ENCODE results near the gene PSMB3.

PSMB3 gene

DNA sequence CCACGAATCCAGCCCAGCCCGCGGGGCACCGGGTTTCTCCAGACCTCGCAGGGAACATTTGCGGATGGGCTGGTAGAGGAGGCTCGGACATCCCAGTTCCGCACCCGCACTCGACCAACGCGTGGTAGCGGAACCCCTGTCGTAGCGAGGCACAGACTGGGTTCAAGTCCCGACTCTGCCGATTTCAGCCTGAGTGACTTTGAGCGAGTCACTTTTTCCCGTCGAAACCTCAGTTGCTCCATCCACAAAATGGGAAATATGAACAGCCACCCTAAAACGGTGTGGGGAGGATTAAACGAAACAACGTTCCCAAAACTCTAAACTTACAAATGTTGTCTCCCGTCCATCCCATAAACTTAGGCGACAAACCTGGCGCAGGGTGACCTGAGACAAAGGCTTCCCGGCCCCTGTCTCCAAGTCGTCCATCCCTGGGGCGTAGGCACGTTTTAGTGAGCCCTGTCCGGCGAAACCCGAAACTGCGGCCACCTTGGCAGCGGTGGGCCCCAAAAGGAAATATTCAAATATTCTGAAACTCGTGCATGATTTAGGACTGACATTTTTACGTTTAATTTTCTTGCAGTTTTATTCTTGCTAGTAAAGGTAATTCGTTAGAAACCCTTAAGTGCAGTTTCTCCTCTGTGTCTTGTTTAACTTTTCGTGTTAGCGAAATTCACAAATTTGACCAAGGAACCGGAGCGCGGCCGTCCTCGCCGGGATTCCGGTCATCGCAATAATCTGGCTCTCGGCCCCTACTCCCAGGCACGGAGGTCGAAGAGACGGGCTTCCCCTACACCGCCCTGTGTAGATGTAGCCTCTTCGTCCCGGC, 49.4 kb upstream of the PSMB3 start (continued):
- no peak for TF ChIP-seq SALL2 (tag by site-specific recombination; IDR thresholded peaks at IDR 0.05; ENCODE audit: borderline replicate concordance)
- no peak for TF ChIP-seq ZNF660 (tag by site-specific recombination; IDR thresholded peaks at IDR 0.05)
- TF ChIP-seq, protein P1, sequence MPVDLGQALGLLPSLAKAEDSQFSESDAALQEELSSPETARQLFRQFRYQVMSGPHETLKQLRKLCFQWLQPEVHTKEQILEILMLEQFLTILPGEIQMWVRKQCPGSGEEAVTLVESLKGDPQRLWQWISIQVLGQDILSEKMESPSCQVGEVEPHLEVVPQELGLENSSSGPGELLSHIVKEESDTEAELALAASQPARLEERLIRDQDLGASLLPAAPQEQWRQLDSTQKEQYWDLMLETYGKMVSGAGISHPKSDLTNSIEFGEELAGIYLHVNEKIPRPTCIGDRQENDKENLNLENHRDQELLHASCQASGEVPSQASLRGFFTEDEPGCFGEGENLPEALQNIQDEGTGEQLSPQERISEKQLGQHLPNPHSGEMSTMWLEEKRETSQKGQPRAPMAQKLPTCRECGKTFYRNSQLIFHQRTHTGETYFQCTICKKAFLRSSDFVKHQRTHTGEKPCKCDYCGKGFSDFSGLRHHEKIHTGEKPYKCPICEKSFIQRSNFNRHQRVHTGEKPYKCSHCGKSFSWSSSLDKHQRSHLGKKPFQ (tag by site-specific recombination; IDR thresholded peaks at IDR 0.05) = no peak
- TF ChIP-seq, protein P2, sequence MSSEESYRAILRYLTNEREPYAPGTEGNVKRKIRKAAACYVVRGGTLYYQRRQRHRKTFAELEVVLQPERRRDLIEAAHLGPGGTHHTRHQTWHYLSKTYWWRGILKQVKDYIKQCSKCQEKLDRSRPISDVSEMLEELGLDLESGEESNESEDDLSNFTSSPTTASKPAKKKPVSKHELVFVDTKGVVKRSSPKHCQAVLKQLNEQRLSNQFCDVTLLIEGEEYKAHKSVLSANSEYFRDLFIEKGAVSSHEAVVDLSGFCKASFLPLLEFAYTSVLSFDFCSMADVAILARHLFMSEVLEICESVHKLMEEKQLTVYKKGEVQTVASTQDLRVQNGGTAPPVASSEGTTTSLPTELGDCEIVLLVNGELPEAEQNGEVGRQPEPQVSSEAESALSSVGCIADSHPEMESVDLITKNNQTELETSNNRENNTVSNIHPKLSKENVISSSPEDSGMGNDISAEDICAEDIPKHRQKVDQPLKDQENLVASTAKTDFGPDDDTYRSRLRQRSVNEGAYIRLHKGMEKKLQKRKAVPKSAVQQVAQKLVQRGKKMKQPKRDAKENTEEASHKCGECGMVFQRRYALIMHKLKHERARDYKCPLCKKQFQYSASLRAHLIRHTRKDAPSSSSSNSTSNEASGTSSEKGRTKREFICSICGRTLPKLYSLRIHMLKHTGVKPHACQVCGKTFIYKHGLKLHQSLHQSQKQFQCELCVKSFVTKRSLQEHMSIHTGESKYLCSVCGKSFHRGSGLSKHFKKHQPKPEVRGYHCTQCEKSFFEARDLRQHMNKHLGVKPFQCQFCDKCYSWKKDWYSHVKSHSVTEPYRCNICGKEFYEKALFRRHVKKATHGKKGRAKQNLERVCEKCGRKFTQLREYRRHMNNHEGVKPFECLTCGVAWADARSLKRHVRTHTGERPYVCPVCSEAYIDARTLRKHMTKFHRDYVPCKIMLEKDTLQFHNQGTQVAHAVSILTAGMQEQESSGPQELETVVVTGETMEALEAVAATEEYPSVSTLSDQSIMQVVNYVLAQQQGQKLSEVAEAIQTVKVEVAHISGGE (tag by site-specific recombination; conservative IDR thresholded peaks at IDR 0.05; ENCODE audit: low read depth) = no peak
- TF ChIP-seq, protein P3, sequence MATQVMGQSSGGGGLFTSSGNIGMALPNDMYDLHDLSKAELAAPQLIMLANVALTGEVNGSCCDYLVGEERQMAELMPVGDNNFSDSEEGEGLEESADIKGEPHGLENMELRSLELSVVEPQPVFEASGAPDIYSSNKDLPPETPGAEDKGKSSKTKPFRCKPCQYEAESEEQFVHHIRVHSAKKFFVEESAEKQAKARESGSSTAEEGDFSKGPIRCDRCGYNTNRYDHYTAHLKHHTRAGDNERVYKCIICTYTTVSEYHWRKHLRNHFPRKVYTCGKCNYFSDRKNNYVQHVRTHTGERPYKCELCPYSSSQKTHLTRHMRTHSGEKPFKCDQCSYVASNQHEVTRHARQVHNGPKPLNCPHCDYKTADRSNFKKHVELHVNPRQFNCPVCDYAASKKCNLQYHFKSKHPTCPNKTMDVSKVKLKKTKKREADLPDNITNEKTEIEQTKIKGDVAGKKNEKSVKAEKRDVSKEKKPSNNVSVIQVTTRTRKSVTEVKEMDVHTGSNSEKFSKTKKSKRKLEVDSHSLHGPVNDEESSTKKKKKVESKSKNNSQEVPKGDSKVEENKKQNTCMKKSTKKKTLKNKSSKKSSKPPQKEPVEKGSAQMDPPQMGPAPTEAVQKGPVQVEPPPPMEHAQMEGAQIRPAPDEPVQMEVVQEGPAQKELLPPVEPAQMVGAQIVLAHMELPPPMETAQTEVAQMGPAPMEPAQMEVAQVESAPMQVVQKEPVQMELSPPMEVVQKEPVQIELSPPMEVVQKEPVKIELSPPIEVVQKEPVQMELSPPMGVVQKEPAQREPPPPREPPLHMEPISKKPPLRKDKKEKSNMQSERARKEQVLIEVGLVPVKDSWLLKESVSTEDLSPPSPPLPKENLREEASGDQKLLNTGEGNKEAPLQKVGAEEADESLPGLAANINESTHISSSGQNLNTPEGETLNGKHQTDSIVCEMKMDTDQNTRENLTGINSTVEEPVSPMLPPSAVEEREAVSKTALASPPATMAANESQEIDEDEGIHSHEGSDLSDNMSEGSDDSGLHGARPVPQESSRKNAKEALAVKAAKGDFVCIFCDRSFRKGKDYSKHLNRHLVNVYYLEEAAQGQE (tag by site-specific recombination; IDR thresholded peaks at IDR 0.05) = no peak
- no peak for TF ChIP-seq ZNF777 (tag by site-specific recombination; IDR thresholded peaks at IDR 0.05; ENCODE audit: borderline replicate concordance)
- no peak for TF ChIP-seq KLF7 (tag by site-specific recombination; IDR thresholded peaks at IDR 0.05; ENCODE audit: borderline replicate concordance)
- TF ChIP-seq ZBTB21 (tag by site-specific recombination; IDR thresholded peaks at IDR 0.05) = no peak
- no peak for TF ChIP-seq PRDM1 (tag by site-specific recombination; IDR thresholded peaks at IDR 0.05)
- no peak for TF ChIP-seq ZNF596 (tag by site-specific recombination; IDR thresholded peaks at IDR 0.05)
- no peak for TF ChIP-seq ZSCAN23 (tag by site-specific recombination; IDR thresholded peaks at IDR 0.05)
- TF ChIP-seq ZNF768 (tag by site-specific recombination; IDR thresholded peaks at IDR 0.05) = 0 out of 2 replicates have a peak, but pooled peaks have one; percentile 49
- TF ChIP-seq, protein P4, sequence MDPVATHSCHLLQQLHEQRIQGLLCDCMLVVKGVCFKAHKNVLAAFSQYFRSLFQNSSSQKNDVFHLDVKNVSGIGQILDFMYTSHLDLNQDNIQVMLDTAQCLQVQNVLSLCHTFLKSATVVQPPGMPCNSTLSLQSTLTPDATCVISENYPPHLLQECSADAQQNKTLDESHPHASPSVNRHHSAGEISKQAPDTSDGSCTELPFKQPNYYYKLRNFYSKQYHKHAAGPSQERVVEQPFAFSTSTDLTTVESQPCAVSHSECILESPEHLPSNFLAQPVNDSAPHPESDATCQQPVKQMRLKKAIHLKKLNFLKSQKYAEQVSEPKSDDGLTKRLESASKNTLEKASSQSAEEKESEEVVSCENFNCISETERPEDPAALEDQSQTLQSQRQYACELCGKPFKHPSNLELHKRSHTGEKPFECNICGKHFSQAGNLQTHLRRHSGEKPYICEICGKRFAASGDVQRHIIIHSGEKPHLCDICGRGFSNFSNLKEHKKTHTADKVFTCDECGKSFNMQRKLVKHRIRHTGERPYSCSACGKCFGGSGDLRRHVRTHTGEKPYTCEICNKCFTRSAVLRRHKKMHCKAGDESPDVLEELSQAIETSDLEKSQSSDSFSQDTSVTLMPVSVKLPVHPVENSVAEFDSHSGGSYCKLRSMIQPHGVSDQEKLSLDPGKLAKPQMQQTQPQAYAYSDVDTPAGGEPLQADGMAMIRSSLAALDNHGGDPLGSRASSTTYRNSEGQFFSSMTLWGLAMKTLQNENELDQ (tag by site-specific recombination; IDR thresholded peaks at IDR 0.05; ENCODE audit: low read depth) = no peak
- TF ChIP-seq, protein P5, sequence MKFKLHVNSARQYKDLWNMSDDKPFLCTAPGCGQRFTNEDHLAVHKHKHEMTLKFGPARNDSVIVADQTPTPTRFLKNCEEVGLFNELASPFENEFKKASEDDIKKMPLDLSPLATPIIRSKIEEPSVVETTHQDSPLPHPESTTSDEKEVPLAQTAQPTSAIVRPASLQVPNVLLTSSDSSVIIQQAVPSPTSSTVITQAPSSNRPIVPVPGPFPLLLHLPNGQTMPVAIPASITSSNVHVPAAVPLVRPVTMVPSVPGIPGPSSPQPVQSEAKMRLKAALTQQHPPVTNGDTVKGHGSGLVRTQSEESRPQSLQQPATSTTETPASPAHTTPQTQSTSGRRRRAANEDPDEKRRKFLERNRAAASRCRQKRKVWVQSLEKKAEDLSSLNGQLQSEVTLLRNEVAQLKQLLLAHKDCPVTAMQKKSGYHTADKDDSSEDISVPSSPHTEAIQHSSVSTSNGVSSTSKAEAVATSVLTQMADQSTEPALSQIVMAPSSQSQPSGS (tag by site-specific recombination; IDR thresholded peaks at IDR 0.05; ENCODE audit: low read depth) = no peak
- TF ChIP-seq ZBTB17 (tag by site-specific recombination; IDR thresholded peaks at IDR 0.05) = 0 out of 2 replicates have a peak, but pooled peaks have one; percentile 0
- TF ChIP-seq ZNF473 (tag by site-specific recombination; IDR thresholded peaks at IDR 0.05) = no peak
- TF ChIP-seq ZNF785 (tag by site-specific recombination; IDR thresholded peaks at IDR 0.05) = no peak
- peak; percentile 71 for TF ChIP-seq ZSCAN30 (tag by site-specific recombination; IDR thresholded peaks at IDR 0.05)
- peak; percentile 8; the same call in 1 of the 2 replicates for TF ChIP-seq SCRT2 (tag by site-specific recombination; IDR thresholded peaks at IDR 0.05)
- no peak for TF ChIP-seq YY2 (tag by site-specific recombination; IDR thresholded peaks at IDR 0.05)
- peak; percentile 5; the same call in 1 of the 2 replicates for TF ChIP-seq ZNF24 (tag by site-specific recombination; IDR thresholded peaks at IDR 0.05)
- TF ChIP-seq ZNF560 (tag by site-specific recombination; IDR thresholded peaks at IDR 0.05; ENCODE audit: borderline replicate concordance) = no peak
- TF ChIP-seq ZNF670 (tag by site-specific recombination; IDR thresholded peaks at IDR 0.05; ENCODE audit: low read depth) = no peak
- no peak for TF ChIP-seq ZNF654 (tag by site-specific recombination; IDR thresholded peaks at IDR 0.05; ENCODE audit: low read depth)
- TF ChIP-seq, protein P6, sequence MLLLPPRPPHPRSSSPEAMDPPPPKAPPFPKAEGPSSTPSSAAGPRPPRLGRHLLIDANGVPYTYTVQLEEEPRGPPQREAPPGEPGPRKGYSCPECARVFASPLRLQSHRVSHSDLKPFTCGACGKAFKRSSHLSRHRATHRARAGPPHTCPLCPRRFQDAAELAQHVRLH (tag by site-specific recombination; IDR thresholded peaks at IDR 0.05) = peak; percentile 72; the same call in 1 of the 2 replicates
- no peak for TF ChIP-seq ZNF600 (tag by site-specific recombination; IDR thresholded peaks at IDR 0.05)
- TF ChIP-seq ZNF621 (tag by site-specific recombination; IDR thresholded peaks at IDR 0.05) = no peak

All from HEK293 (cell line).